Esophagus (tissue), 2 donors: ENCODE measurements around the gene NSD1. TPM values are rescaled to one million over a fixed set of nuclear protein-coding genes. Genes with fewer than 3 reads are reported as not detected.
A peak's percentile ranks its signal among the peaks of the same experiment; 100 is the strongest.
"Not testable (repeated sequence)": the region's sequence is repeated elsewhere in the genome, so short reads cannot be mapped to it uniquely, and the experiment has no call there.

Experiments
- H3K27ac ChIP-seq, 2 donors: one replicate each; pipeline ENCODE4 v1.5.1; 2013; ENCODE audit warnings: low read depth in 2 of 2, mild to moderate bottlenecking in 2 of 2, inconsistent platforms in 1 of 2, low read length in 1 of 2, moderate library complexity in 1 of 2
- H3K27me3 ChIP-seq, 2 donors: one replicate each; pipeline ENCODE4 v1.6.1; 2013; ENCODE audit warnings: low read length in 2 of 2, control low read depth in 1 of 2, mild to moderate bottlenecking in 1 of 2; ENCODE audit not compliant: insufficient read depth in 2 of 2, control insufficient read depth in 1 of 2
- H3K36me3 ChIP-seq, 2 donors: one replicate each; pipeline ENCODE4 v1.6.1; 2013; ENCODE audit warnings: low read length in 1 of 2; ENCODE audit not compliant: control insufficient read depth in 2 of 2, insufficient read depth in 2 of 2
- H3K4me1 ChIP-seq, 2 donors: one replicate each; pipeline ENCODE4 v1.6.1; 2013; ENCODE audit warnings: low read length in 1 of 2; ENCODE audit not compliant: control insufficient read depth in 2 of 2, insufficient read depth in 2 of 2
- H3K4me3 ChIP-seq, 2 donors: one replicate each; pipeline ENCODE4 v1.5.1; 2013; ENCODE audit warnings: low read length in 2 of 2, mild to moderate bottlenecking in 2 of 2, low read depth in 1 of 2, moderate library complexity in 1 of 2
- H3K9me3 ChIP-seq, 2 donors: one replicate each; pipeline ENCODE4 v1.6.1; 2013; ENCODE audit warnings: mild to moderate bottlenecking in 2 of 2, low read depth in 1 of 2, low read length in 1 of 2, moderate library complexity in 1 of 2; ENCODE audit not compliant: control insufficient read depth in 2 of 2, insufficient read depth in 1 of 2
- WGBS, 2 donors: extraction: QIAGEN DNeasy Blood & Tissue Kit; methylation state at CpG; one replicate each; pipeline ENCODE4 v1.1.7; 2013; 5-methylcytosine and 5-hydroxymethylcytosine counted together
- polyA plus RNA-seq, 2 donors: library from polyadenylated mRNA; stranded (reverse); fragments of 200-250 nt; gene quantifications; one replicate each; pipeline ENCODE4 v1.2.3, GENCODE V29; 2013
- donor health status: healthy with polysubstance abuse.
- donor health status: Bipolar disorder and iron deficiency.

Gene NSD1
- polyA plus RNA-seq, 2 donors = 7.4 to 8.7 TPM

GRCh38 chr5:177134697-177135225, 1.2 kb downstream of the NSD1 start:
- 10 to 11% methylated on average over 13 of the region's 13 CpGs for WGBS, 2 donors
- Histone ChIP-seq H3K27me3 (no peaks in the 10 kb centered on the region), H3K27ac (peak overlapping the region; percentile 88 to 94), H3K4me1 (peaks cover 0 to 9% of the 10 kb centered on the region in 2 donors), H3K4me3 (peak overlapping the region; percentile 68 to 74), H3K9me3 (no peaks in the 10 kb centered on the region), H3K36me3 (peaks cover 0 to 5% of the 10 kb centered on the region in 2 donors)

GRCh38 chr5:177140312-177140711, 6.7 kb downstream of the NSD1 start:
- H3K4me3 ChIP-seq = no peak overlapping the region
- peaks cover 4 to 10% of the 10 kb centered on the region in 2 donors for H3K36me3 ChIP-seq
- no peaks in the 10 kb centered on the region for H3K27me3 ChIP-seq
- H3K27ac ChIP-seq = no peak overlapping the region
- H3K4me1 ChIP-seq = peaks cover 0 to 3% of the 10 kb centered on the region in 2 donors
- 88 to 90% methylated on average over 2 of the region's 2 CpGs for WGBS, 2 donors
- H3K9me3 ChIP-seq = no peaks in the 10 kb centered on the region

- 79 to 81% methylated on average over 3 of the region's 3 CpGs for WGBS, 2 donors
- H3K27me3 ChIP-seq = no peaks in the 10 kb centered on the region
- no peaks in the 10 kb centered on the region for H3K4me1 ChIP-seq
- H3K36me3 ChIP-seq = peaks cover 4 to 6% of the 10 kb centered on the region in 2 donors
- no peak overlapping the region for H3K4me3 ChIP-seq
- no peaks in the 10 kb centered on the region for H3K9me3 ChIP-seq
- no peak overlapping the region for H3K27ac ChIP-seq
Observed at GRCh38 chr5:177141496-177141895, 7.9 kb downstream of the NSD1 start.

GRCh38 chr5:177142098-177142611, 8.6 kb downstream of the NSD1 start:
- WGBS, 2 donors = 85 to 90% methylated on average over 2 of the region's 2 CpGs
- no peaks in the 10 kb centered on the region for H3K4me1 ChIP-seq
- H3K27ac ChIP-seq = no peak overlapping the region
- H3K4me3 ChIP-seq = no peak overlapping the region
- no peaks in the 10 kb centered on the region for H3K27me3 ChIP-seq
- no peaks in the 10 kb centered on the region for H3K9me3 ChIP-seq
- H3K36me3 ChIP-seq = peaks cover 4 to 8% of the 10 kb centered on the region in 2 donors

- H3K4me1 ChIP-seq = no peaks in the 10 kb centered on the region
- 87 to 91% methylated on average over 1 of the region's 1 CpG for WGBS, 2 donors
- H3K27ac ChIP-seq = no peak overlapping the region
- H3K9me3 ChIP-seq = no peaks in the 10 kb centered on the region
- H3K27me3 ChIP-seq = no peaks in the 10 kb centered on the region
- no peak overlapping the region for H3K4me3 ChIP-seq
- H3K36me3 ChIP-seq = peaks cover 4 to 9% of the 10 kb centered on the region in 2 donors
Observed at GRCh38 chr5:177142778-177143177, 9.2 kb downstream of the NSD1 start.

- Histone ChIP-seq H3K27ac (no peak overlapping the region), H3K36me3 (peaks cover 0 to 11% of the 10 kb centered on the region in 2 donors), H3K9me3 (no peaks in the 10 kb centered on the region), H3K4me1 (no peaks in the 10 kb centered on the region), H3K4me3 (no peak overlapping the region), H3K27me3 (no peaks in the 10 kb centered on the region)
- WGBS, 2 donors = 84 to 86% methylated on average over 17 of the region's 17 CpGs
Observed at GRCh38 chr5:177146891-177147638, 13.5 kb downstream of the NSD1 start.

- WGBS, 2 donors = 94 to 95% methylated on average over 17 of the region's 17 CpGs
- H3K36me3 ChIP-seq, H3K27me3 ChIP-seq, H3K4me1 ChIP-seq, H3K27ac ChIP-seq, H3K4me3 ChIP-seq, H3K9me3 ChIP-seq: not testable (repeated sequence)
Observed at GRCh38 chr5:177150061-177150460, 16.5 kb downstream of the NSD1 start.

GRCh38 chr5:177154003-177154643, 20.6 kb downstream of the NSD1 start:
- no peak overlapping the region for H3K4me3 ChIP-seq
- 81 to 87% methylated on average over 6 of the region's 6 CpGs for WGBS, 2 donors

GRCh38 chr5:177162379-177162778, 28.8 kb downstream of the NSD1 start:
- no peaks in the 10 kb centered on the region for H3K9me3 ChIP-seq
- peaks cover 0 to 3% of the 10 kb centered on the region in 2 donors for H3K36me3 ChIP-seq
- H3K27ac ChIP-seq = no peak overlapping the region
- H3K4me3 ChIP-seq = no peak overlapping the region
- H3K4me1 ChIP-seq = no peaks in the 10 kb centered on the region
- H3K27me3 ChIP-seq = no peaks in the 10 kb centered on the region
- WGBS, 2 donors = 97% methylated on average over 6 of the region's 6 CpGs

More at GRCh38 chr5:177154003-177154643, 20.6 kb downstream of the NSD1 start:
- Histone ChIP-seq H3K9me3 (no peaks in the 10 kb centered on the region), H3K36me3 (peaks cover 0 to 2% of the 10 kb centered on the region in 2 donors), H3K27me3 (no peaks in the 10 kb centered on the region), H3K4me1 (no peaks in the 10 kb centered on the region), H3K27ac (no peak overlapping the region)
